ENCODE results near the gene CNTFR. TPM values are rescaled to one million over a fixed set of nuclear protein-coding genes. Genes with fewer than 3 reads are reported as not detected.

The CNTFR gene
- total and polyA plus RNA-seq, 12 donors: 1.1 to 15.2 (median 3.8) TPM

DNA sequence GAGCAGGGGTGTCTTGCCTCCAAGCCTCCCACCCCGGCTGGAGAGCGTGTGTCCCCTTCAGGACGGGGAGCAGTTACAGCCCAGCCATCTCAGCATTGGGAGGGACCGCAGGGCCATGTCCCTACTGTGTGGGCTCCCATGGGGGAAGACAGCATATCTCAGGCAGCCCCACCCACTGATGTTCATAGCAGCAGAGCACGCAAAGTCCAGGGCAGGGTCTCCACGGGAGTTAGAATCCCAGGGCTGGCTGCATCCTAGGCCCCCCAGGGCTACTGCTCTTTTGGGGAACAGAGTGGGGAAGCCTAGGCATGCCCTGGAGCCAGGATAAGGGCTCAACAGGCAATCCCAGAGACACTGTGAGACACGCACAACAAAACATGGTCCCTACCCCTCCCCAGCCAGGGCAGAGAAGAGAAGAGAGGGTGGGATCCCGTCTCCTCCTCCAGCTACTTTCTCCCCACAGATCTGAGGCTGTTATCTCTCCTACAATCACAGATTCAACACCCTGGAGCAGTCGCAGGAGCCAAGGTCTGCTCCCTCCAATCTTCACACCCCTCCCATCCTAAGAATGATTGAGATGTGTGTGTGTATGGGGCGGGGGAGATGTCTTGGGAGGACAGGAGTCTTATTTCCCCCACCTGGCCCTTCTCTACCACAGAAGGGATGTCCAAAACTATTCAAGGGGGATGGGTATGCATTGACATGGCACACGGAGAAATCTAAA lies 3.4 kb downstream of the CNTFR start:
- DNase-seq: no peak
- no peaks in the 10 kb centered on the region for H3K36me3 ChIP-seq (replicated peaks in 1 of 2)
- H3K9me3 ChIP-seq (replicated peaks in 1 of 3): no peaks in the 10 kb centered on the region
- no peaks in the 10 kb centered on the region for H3K4me1 ChIP-seq (replicated peaks in 1 of 2)
- H3K27me3 ChIP-seq: peaks cover 30% of the 10 kb centered on the region
- H3K4me3 ChIP-seq: no peak overlapping the region
- H3K27ac ChIP-seq: no peak overlapping the region
- 28 to 42% (median 36%) methylated on average over 5 to 11 of the region's 11 CpGs for WGBS, 4 donors
- no peak for TF ChIP-seq POLR2A (IDR thresholded peaks at IDR 0.05)
- intact Hi-C loops (cut with DNase I): no loop called here

DNA sequence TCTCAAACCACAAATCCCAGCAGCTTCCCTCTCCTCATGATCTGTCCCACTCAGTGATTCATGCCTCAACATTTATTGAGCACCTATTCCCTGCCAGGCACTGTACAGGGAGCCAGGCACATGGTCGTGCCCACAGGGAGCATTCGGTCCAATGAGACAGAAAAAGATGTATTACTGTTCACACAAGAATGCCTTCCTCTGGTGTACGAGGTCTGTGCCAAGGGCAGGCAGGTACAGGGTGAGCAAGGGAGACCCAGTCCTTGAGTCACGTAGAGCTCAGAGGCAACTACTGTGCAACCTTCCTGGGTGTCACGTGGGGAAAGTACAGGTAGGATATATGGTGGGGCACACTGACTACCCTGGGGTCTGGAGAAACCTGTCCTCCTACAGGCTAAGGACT lies 4.6 kb downstream of the CNTFR start:
- no peak for DNase-seq
- H3K36me3 ChIP-seq (replicated peaks in 1 of 2): no peaks in the 10 kb centered on the region
- H3K4me1 ChIP-seq (replicated peaks in 1 of 2): no peaks in the 10 kb centered on the region
- no peak overlapping the region for H3K27ac ChIP-seq
- peaks cover 24% of the 10 kb centered on the region for H3K27me3 ChIP-seq
- TF ChIP-seq POLR2A (IDR thresholded peaks at IDR 0.05): no peak
- TF ChIP-seq, protein P1, sequence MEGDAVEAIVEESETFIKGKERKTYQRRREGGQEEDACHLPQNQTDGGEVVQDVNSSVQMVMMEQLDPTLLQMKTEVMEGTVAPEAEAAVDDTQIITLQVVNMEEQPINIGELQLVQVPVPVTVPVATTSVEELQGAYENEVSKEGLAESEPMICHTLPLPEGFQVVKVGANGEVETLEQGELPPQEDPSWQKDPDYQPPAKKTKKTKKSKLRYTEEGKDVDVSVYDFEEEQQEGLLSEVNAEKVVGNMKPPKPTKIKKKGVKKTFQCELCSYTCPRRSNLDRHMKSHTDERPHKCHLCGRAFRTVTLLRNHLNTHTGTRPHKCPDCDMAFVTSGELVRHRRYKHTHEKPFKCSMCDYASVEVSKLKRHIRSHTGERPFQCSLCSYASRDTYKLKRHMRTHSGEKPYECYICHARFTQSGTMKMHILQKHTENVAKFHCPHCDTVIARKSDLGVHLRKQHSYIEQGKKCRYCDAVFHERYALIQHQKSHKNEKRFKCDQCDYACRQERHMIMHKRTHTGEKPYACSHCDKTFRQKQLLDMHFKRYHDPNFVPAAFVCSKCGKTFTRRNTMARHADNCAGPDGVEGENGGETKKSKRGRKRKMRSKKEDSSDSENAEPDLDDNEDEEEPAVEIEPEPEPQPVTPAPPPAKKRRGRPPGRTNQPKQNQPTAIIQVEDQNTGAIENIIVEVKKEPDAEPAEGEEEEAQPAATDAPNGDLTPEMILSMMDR (IDR thresholded peaks at IDR 0.05): no peak
- intact Hi-C loops (cut with DNase I): no loop called here
- H3K4me3 ChIP-seq: no peak overlapping the region
- WGBS, 4 donors: 50 to 67% (median 65%) methylated on average over 2 to 5 of the region's 5 CpGs
- no peaks in the 10 kb centered on the region for H3K9me3 ChIP-seq (replicated peaks in 1 of 3)

DNA sequence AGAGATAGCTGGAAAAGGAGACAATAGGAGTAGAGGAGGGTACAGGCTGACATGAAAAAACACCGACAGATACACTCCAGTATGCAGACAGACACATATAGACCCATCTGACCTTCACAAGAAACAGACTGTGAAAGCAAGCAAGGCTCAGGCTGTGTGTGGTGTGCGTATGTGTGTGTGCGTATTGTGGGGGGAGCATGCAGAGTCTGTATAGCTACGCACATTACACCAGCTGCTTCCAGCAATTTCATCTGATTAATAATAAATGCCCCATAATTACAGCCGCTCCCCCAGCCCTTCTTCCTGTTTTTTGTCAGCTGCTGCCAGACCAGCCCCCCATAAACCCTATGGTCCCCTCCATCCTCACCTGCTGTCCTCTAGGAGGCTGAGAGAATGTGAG lies 6.7 kb downstream of the CNTFR start:
- no peak for TF ChIP-seq POLR2A (IDR thresholded peaks at IDR 0.05)
- TF ChIP-seq, protein P1 (IDR thresholded peaks at IDR 0.05): no peak
- DNase-seq: no peak

DNA sequence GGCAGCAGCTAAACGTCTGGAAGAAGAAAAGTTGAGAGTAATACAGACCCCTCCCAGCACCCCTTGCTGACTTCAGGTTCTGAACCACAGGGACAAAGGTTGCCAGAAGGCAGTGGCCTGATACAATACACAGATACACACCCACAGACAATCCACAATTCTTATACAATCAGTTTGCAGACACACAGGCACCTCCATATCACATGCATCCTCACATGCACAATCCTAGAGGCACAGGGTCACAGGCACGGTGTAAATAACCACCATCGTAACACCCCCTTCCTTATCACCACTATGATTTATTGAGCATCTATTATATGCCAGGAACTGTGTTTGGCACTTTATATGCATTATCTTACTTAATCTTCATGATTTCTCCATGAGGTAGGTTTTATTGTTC lies 8.2 kb downstream of the CNTFR start:
- WGBS, 4 donors: 73 to 83% (median 77%) methylated on average over 3 of the region's 3 CpGs
- no peaks in the 10 kb centered on the region for H3K36me3 ChIP-seq (replicated peaks in 1 of 2)
- H3K4me3 ChIP-seq: no peak overlapping the region
- intact Hi-C loops (cut with DNase I): no loop called here
- H3K9me3 ChIP-seq (replicated peaks in 1 of 3): no peaks in the 10 kb centered on the region
- H3K4me1 ChIP-seq (replicated peaks in 1 of 2): peaks cover 0 to 5% of the 10 kb centered on the region in 2 donors
- H3K27ac ChIP-seq: no peak overlapping the region
- H3K27me3 ChIP-seq: peaks cover 20% of the 10 kb centered on the region
- TF ChIP-seq, protein P1 (IDR thresholded peaks at IDR 0.05): no peak
- no peak for TF ChIP-seq POLR2A (IDR thresholded peaks at IDR 0.05)
- no peak for DNase-seq

More for the DNA sequence above, 6.7 kb downstream of the CNTFR start:
- no peaks in the 10 kb centered on the region for H3K9me3 ChIP-seq (replicated peaks in 1 of 3)
- H3K4me1 ChIP-seq (replicated peaks in 1 of 2): peaks cover 0 to 5% of the 10 kb centered on the region in 2 donors
- H3K36me3 ChIP-seq (replicated peaks in 1 of 2): no peaks in the 10 kb centered on the region
- WGBS, 4 donors: 84 to 94% (median 93%) methylated on average over 5 of the region's 5 CpGs
- intact Hi-C loops (cut with DNase I): no loop called here
- peaks cover 14% of the 10 kb centered on the region for H3K27me3 ChIP-seq
- H3K4me3 ChIP-seq: no peak overlapping the region
- H3K27ac ChIP-seq: no peak overlapping the region

DNA sequence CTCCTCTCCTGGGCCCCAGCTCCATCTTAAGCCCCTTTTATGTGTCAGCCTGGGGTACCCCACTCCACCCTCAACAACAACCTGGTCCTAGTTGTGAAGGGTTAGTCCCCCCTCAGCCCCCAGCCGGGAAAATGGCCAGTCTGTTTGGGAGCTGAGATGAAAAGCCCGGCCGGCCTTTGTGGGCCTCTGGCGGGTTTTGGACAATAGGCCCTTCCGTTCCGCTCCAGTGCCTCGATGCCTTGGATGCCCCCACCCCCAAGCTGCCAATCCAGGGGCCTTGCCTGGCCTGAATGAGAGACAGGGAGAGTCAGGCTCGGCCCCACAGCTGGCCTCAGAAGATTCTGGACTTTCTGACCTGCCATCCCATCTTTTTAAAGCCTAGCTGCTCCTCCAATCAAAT lies 9.2 kb downstream of the CNTFR start:
- no peaks in the 10 kb centered on the region for H3K36me3 ChIP-seq (replicated peaks in 1 of 2)
- no peak overlapping the region for H3K4me3 ChIP-seq
- DNase-seq: no peak
- no peak for TF ChIP-seq POLR2A (IDR thresholded peaks at IDR 0.05)
- TF ChIP-seq, protein P1 (IDR thresholded peaks at IDR 0.05): no peak
- intact Hi-C loops (cut with DNase I): no loop called here
- no peaks in the 10 kb centered on the region for H3K9me3 ChIP-seq (replicated peaks in 1 of 3)
- peaks cover 0 to 5% of the 10 kb centered on the region in 2 donors for H3K4me1 ChIP-seq (replicated peaks in 1 of 2)
- peaks cover 20% of the 10 kb centered on the region for H3K27me3 ChIP-seq
- no peak overlapping the region for H3K27ac ChIP-seq
- 72 to 84% (median 77%) methylated on average over 8 of the region's 8 CpGs for WGBS, 4 donors
